BLaER1 treated with 17β-estradiol and CSF1 and Interleukin-3, amounts not matched to agents 10 nM and 100 nM (cell line): ENCODE data around the gene ODAD2.
A peak's percentile ranks its signal among the peaks of the same experiment; 100 is the strongest.
"Not testable (repeated sequence)": the region's sequence is repeated elsewhere in the genome, so short reads cannot be mapped to it uniquely, and the experiment has no call there.

Experiments used
- H3K27ac ChIP-seq, 11 experiments: shearing (Covaris generic); formaldehyde crosslinking; 2 replicates each; pipeline ENCODE4 v1.8.1; 2022
- H3K27me3 ChIP-seq, 11 experiments: shearing (Covaris generic); formaldehyde crosslinking; 2 replicates each; pipeline ENCODE4 v1.8.1; 2022
- H3K36me3 ChIP-seq, 11 experiments: shearing (Covaris generic); formaldehyde crosslinking; 2 replicates each; pipeline ENCODE4 v1.8.1; 2022
- H3K4me1 ChIP-seq, 10 experiments: shearing (Covaris generic); formaldehyde crosslinking; 2 replicates each; pipeline ENCODE4 v1.8.1; 2022
- H3K4me2 ChIP-seq, 11 experiments: shearing (Covaris generic); formaldehyde crosslinking; 2 replicates each; pipeline ENCODE4 v1.8.1; 2022
- H3K4me3 ChIP-seq, 10 experiments: shearing (Covaris generic); formaldehyde crosslinking; 2 replicates each; pipeline ENCODE4 v1.8.1; 2022
- H3K9ac ChIP-seq, 11 experiments: shearing (Covaris generic); formaldehyde crosslinking; 2 replicates each; pipeline ENCODE4 v1.8.1; 2022
- H3K9me3 ChIP-seq, 11 experiments: shearing (Covaris generic); formaldehyde crosslinking; replicated peaks in 1 of 11; 2 replicates each; pipeline ENCODE4 v1.8.1; 2022
- H4K20me1 ChIP-seq, 11 experiments: shearing (Covaris generic); formaldehyde crosslinking; 2 replicates each; pipeline ENCODE4 v1.8.1; 2022
- Cebpa-rat ChIP-seq, 11 experiments: shearing (Covaris generic); IDR thresholded peaks; 2 replicates each; pipeline ENCODE4 v1.8.1; 2022

ODAD2 gene

DNA sequence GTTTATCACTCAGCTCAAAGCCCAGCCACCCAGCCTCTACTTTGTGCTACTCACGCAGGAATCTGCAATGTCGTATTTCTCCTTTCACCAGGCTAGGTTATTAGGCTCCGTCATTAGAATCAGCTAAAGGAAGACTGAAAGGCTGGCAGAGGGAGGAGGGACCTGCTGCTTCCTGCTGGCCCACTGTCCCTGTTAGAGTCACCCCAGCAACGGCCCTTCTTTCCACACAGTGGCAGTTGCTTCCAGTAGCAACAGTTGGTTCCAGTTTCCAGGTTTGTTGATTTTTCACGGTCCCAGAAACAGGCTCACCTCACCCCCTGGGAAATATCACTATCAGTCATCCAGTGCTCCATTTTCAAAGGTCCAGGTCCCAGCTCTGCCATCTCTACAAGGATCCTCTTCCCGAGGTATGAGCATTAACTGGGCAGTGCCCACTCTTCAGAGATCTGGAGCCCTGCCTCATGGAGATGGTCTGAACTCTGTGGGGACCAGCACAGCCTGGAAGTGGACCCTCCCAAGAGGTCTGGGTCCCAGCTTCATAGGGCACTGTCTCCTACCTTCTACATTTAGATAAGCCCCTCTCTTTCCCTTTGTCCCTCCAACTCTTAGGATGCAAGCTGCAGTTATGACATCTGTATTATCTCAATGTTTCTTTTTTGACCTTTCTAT lies 15.9 kb downstream of the ODAD2 start:
- H3K36me3 ChIP-seq, result no peaks in the 10 kb centered on the region
- TF ChIP-seq Cebpa-rat (IDR thresholded peaks at IDR 0.05), result no peak
- no peak overlapping the region for H3K27ac ChIP-seq
- H3K4me3 ChIP-seq, result no peak overlapping the region
- peaks cover 0 to 18% (median 3%) of the 10 kb centered on the region in 11 experiments; a peak in 4 of 22 replicates for H3K9me3 ChIP-seq
- no peak overlapping the region for H3K9ac ChIP-seq
- no peaks in the 10 kb centered on the region for H3K4me1 ChIP-seq
- H3K4me2 ChIP-seq, result no peak overlapping the region
- no peaks in the 10 kb centered on the region for H4K20me1 ChIP-seq
- no peaks in the 10 kb centered on the region for H3K27me3 ChIP-seq

DNA sequence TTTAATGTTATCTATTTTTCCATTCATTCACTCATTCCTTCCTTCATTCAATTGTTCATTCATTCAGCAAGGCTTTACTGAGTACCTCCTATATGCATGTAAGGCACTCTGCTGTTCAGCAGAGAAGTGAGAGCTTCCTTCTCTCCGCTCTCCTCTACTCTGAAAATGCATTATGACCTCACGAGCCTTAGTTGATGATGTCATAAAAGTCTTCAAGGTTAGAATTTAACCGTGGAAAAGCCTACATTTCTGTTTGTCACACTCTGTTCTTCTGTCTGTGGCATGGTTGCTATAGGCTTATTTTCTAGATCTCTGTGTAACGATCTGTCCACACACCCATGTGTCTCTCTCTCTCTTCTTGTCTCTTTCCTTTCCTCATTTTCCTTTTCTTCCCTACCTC lies 17.1 kb downstream of the ODAD2 start:
- no peaks in the 10 kb centered on the region for H3K4me1 ChIP-seq
- H3K9ac ChIP-seq, result no peak overlapping the region
- peaks cover 0 to 18% (median 3%) of the 10 kb centered on the region in 11 experiments; a peak in 4 of 22 replicates for H3K9me3 ChIP-seq
- no peaks in the 10 kb centered on the region for H4K20me1 ChIP-seq
- TF ChIP-seq Cebpa-rat (IDR thresholded peaks at IDR 0.05), result no peak
- H3K4me2 ChIP-seq, result no peak overlapping the region
- H3K27me3 ChIP-seq, result no peaks in the 10 kb centered on the region
- H3K4me3 ChIP-seq, result no peak overlapping the region
- no peak overlapping the region for H3K27ac ChIP-seq
- no peaks in the 10 kb centered on the region for H3K36me3 ChIP-seq

DNA sequence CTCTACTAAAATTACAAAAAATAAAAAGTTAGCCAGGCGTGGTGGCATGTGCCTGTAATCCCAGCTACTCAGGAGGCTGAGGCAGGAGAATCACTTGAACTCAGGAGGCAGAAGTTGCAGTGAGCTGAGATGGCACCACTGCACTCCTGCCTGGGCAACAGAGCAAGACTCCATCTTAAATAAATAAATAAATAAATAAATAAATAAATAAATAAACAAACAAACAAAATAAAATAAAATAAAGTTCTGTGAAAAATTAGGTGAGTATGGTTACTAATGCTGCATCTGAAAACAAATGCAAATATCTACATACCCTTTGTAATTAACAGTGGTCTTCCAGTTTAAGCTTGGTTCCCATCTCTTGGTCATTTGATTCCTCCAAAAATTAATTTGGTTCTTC lies 28.1 kb downstream of the ODAD2 start:
- H3K27ac ChIP-seq, H3K4me1 ChIP-seq, H3K9me3 ChIP-seq, H3K4me3 ChIP-seq, H3K9ac ChIP-seq, H3K36me3 ChIP-seq, H3K4me2 ChIP-seq, H4K20me1 ChIP-seq, H3K27me3 ChIP-seq: not testable (repeated sequence)

DNA sequence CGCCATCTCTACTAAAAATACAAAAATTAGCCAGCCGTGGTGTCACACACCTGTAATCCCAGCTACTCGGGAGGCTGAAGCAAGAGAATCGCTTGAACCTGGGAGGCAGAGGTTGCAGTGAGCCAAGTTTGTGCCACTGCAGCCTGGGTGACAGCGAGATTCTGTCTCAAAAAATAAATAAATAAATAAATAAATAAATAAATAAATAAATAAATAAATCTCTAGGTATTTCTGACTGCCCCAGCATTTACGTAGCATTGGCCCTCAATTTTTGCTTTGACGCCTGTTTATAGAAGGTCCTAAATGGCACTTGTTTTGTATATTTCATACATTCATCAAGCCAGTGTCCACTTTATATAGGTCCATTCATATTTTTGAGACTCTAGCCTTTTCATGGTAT lies 28.9 kb downstream of the ODAD2 start:
- not testable (repeated sequence) for H3K4me2 ChIP-seq, H3K27ac ChIP-seq, H3K36me3 ChIP-seq, H3K4me1 ChIP-seq, H3K9me3 ChIP-seq, H3K27me3 ChIP-seq, H4K20me1 ChIP-seq, H3K4me3 ChIP-seq, H3K9ac ChIP-seq

DNA sequence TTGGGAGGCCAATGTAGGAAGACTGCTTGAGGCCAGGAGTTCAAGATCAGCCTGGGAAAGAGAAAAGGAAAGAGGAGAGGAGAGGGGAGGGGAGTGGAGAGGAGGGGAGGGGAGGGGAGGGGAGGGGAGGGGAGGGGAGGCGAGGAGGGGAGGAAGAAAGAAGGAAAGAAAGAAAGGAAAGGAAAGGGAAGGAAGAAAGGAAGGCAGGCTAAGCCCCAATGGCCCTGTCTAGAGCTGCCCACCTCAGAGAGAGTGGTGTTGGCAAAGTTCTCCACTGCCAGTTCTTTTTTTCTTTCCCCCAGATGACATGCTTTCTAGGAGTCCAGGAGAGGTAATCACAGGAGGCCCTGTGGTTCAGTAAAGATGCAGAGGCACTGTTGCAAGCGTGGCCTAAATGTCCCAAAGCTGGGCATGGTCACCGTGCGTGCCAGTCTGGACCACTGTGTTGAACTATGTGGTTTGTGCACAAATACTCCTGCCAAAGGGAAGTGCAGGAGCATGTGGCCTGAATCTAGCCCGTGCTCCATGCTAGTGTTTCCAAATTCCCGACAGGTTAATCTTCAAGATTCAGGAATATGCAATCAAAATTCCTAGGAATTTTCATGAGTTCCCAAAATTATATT lies 39.7 kb downstream of the ODAD2 start:
- H3K9me3 ChIP-seq, result no peaks in the 10 kb centered on the region
- no peaks in the 10 kb centered on the region for H3K36me3 ChIP-seq
- TF ChIP-seq Cebpa-rat (IDR thresholded peaks at IDR 0.05), result no peak
- peak overlapping the region in 3 of 11 experiments; percentile 55 to 64 (median 61); a peak in 4 of 22 replicates for H3K4me2 ChIP-seq
- H3K27me3 ChIP-seq, result no peaks in the 10 kb centered on the region
- no peaks in the 10 kb centered on the region for H4K20me1 ChIP-seq
- H3K4me1 ChIP-seq, result peaks cover 0 to 9% (median 4%) of the 10 kb centered on the region in 10 experiments; a peak in 7 of 20 replicates
- H3K9ac ChIP-seq, result no peak overlapping the region
- no peak overlapping the region for H3K27ac ChIP-seq
- H3K4me3 ChIP-seq, result no peak overlapping the region

DNA sequence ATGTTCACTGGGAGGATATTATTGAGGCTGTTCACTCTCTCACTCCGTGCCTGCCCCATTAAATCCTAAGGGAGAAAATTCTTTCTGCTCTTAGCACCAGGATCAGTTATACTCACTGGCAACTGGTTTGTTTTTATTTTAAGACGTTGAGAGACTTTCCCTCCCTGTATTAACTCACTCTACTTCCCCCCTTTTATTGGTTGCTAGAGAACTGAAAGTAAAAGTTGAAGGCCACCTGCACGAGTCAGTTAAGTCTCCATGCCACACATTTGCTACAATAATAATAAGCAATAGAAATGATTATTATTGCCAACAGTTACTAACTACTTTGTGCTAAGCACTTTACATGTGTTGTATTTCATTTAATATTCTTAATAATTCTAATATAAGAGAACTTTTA lies 40.5 kb downstream of the ODAD2 start:
- not testable (repeated sequence) for H3K4me1 ChIP-seq, H3K36me3 ChIP-seq, H3K27me3 ChIP-seq, H3K4me3 ChIP-seq, H3K9me3 ChIP-seq, H4K20me1 ChIP-seq, H3K27ac ChIP-seq, H3K9ac ChIP-seq
- H3K4me2 ChIP-seq, result peak overlapping the region; percentile 20 to 64 (median 53); a peak in 19 of 22 replicates

GRCh38 chr10:27950242-27950564 lies 48.7 kb downstream of the ODAD2 start:
- no peak overlapping the region for H3K4me3 ChIP-seq
- no peak for TF ChIP-seq Cebpa-rat (IDR thresholded peaks at IDR 0.05)

GRCh38 chr10:27949528-27950241 lies 49.2 kb downstream of the ODAD2 start:
- Histone ChIP-seq H4K20me1 (no peaks in the 10 kb centered on the region), H3K4me1 (no peaks in the 10 kb centered on the region), H3K36me3 (no peaks in the 10 kb centered on the region), H3K4me3 (no peak overlapping the region), H3K9ac (no peak overlapping the region), H3K9me3 (no peaks in the 10 kb centered on the region), H3K27me3 (no peaks in the 10 kb centered on the region), H3K27ac (no peak overlapping the region), H3K4me2 (no peak overlapping the region)
- no peak for TF ChIP-seq Cebpa-rat (IDR thresholded peaks at IDR 0.05)

More at GRCh38 chr10:27950242-27950564, 48.7 kb downstream of the ODAD2 start:
- H3K4me2 ChIP-seq, result no peak overlapping the region
- H3K9ac ChIP-seq, result no peak overlapping the region
- no peaks in the 10 kb centered on the region for H4K20me1 ChIP-seq
- H3K36me3 ChIP-seq, result no peaks in the 10 kb centered on the region
- H3K4me1 ChIP-seq, result no peaks in the 10 kb centered on the region
- H3K27ac ChIP-seq, result no peak overlapping the region
- H3K9me3 ChIP-seq, result no peaks in the 10 kb centered on the region
- H3K27me3 ChIP-seq, result no peaks in the 10 kb centered on the region

DNA sequence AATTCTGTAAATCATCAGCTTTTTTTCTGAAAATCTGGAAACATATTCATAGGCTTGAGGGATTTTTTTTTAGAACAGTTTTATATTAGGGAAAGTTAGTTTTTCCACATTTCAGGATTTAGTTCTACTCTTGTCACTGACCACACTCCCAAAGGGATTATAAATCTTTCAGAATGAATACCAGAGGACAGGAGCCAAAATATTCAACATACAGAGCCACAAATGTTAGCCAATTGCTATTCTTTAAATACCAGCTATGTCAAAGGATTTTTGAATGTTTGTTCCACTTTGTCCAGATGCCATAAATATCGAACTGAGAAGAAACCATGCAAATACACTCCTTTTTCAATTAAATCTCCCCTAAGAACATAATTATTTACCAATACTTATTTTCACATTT lies 50.7 kb downstream of the ODAD2 start:
- TF ChIP-seq Cebpa-rat (IDR thresholded peaks at IDR 0.05), result no peak
- H3K36me3 ChIP-seq, result no peaks in the 10 kb centered on the region
- no peak overlapping the region for H3K4me2 ChIP-seq
- H4K20me1 ChIP-seq, result no peaks in the 10 kb centered on the region
- no peaks in the 10 kb centered on the region for H3K27me3 ChIP-seq
- H3K9me3 ChIP-seq, result no peaks in the 10 kb centered on the region
- no peak overlapping the region for H3K27ac ChIP-seq
- H3K4me3 ChIP-seq, result no peak overlapping the region
- no peak overlapping the region for H3K9ac ChIP-seq
- no peaks in the 10 kb centered on the region for H3K4me1 ChIP-seq

DNA sequence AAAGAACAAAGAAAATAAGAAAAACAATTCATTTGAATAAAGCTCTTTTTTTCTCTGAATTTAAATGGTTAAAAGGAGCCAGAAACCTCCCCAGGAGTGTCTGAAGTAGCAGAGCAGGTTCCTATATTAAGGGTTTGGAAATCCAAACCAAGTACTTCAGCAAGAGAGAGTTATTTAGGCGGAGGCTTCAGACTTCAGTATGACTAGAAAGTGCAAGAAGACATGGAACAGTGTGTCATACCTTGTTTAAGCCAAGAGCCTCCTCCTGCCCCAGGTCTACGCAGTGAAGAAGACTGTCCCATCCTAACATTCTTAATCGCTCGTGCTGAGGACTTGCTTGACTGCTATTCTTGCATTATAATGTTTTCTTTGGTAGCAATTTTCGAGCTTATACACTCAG lies 51.3 kb downstream of the ODAD2 start:
- Histone ChIP-seq H3K4me2 (no peak overlapping the region), H3K9ac (no peak overlapping the region), H3K4me1 (no peaks in the 10 kb centered on the region), H3K9me3 (no peaks in the 10 kb centered on the region), H3K27me3 (no peaks in the 10 kb centered on the region), H4K20me1 (no peaks in the 10 kb centered on the region), H3K27ac (no peak overlapping the region), H3K4me3 (no peak overlapping the region), H3K36me3 (no peaks in the 10 kb centered on the region)
- no peak for TF ChIP-seq Cebpa-rat (IDR thresholded peaks at IDR 0.05)
